Mononuclear cell (primary cell): Measurements from ENCODE around the gene HCK. TPM values are rescaled to one million over a fixed set of nuclear protein-coding genes. Genes with fewer than 3 reads are reported as not detected.
"Not testable (repeated sequence)": the region's sequence is repeated elsewhere in the genome, so short reads cannot be mapped to it uniquely, and the experiment has no call there.

Experiments used
- H3K27me3 ChIP-seq: 2 replicates; pipeline ENCODE4 v1.6.0; 2011; ENCODE audit warnings: low read length, control low read depth; ENCODE audit not compliant: insufficient read depth
- H3K4me1 ChIP-seq: 2 replicates; pipeline ENCODE4 v1.5.1; 2011; ENCODE audit warnings: mild to moderate bottlenecking, low read length, control low read depth; ENCODE audit not compliant: insufficient read depth
- H3K4me3 ChIP-seq: 2 replicates; pipeline ENCODE4 v1.5.1; 2011; ENCODE audit warnings: mild to moderate bottlenecking, low read length, moderate library complexity
- H3K9me3 ChIP-seq: 2 replicates; pipeline ENCODE4 v1.5.1; 2011; ENCODE audit warnings: low read depth, mild to moderate bottlenecking, control low read depth, low read length
- total RNA-seq: library from RNA; depleted of rRNA; stranded (reverse); fragments of >200 nt; gene quantifications from one replicate; pipeline ENCODE4 v1.2.3, GENCODE V29; 2012

The HCK gene
- total RNA-seq, 1 donor, result 52.4 TPM

GRCh38 chr20:32115211-32115767 is 63.2 kb downstream of the HCK start:
- Histone ChIP-seq H3K9me3 (no peaks in the 10 kb centered on the region), H3K4me1 (peaks cover 80% of the 10 kb centered on the region), H3K27me3 (no peaks in the 10 kb centered on the region), H3K4me3 (no peak overlapping the region)

DNA sequence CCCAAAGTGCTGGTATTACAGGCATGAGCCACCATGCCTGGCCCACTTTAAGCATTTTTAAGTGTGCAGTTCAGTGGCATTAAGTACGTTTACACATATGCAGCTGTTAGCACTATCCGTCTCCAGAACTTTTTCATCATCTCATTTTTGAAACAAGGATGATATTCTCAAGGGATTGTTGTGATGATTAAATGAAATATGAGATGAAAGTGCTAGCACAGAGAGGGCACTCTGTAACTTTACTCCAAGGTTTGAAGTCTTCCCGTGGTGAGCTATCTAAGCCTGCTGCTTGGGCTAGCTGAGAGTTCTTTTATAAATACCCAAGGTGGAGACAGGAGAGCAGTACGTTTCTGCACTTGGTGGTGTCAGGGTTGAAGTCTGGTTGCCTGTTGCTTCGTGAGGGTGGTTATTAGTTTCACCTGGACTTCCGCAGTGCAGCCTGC is 64.1 kb downstream of the HCK start:
- Histone ChIP-seq H3K4me1 (peaks cover 72% of the 10 kb centered on the region), H3K4me3 (no peak overlapping the region), H3K27me3 (no peaks in the 10 kb centered on the region), H3K9me3 (no peaks in the 10 kb centered on the region)

GRCh38 chr20:32116796-32117195 is 64.8 kb downstream of the HCK start:
- not testable (repeated sequence) for H3K4me3 ChIP-seq, H3K9me3 ChIP-seq, H3K27me3 ChIP-seq
- peaks cover 65% of the 10 kb centered on the region for H3K4me1 ChIP-seq

DNA sequence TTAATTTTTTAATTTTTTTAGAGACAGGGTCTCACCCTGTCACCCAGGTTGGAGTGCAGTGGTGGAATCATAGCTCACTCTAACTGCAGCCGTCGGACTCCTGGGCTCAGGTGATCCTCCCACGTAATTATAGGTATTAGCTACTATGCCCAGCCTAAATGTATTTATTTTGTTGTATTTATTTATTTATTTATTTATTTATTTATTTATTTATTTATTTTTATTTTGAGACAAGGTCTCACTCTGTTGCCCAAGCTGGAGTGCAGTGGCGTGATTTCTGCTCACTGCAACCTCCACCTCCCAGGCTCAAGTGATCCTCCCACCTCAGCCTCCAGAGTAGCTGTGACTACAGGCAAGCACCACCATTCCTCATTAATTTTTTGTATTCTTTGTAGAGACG is 66.4 kb downstream of the HCK start:
- H3K4me1 ChIP-seq, result peaks cover 48% of the 10 kb centered on the region
- H3K9me3 ChIP-seq, H3K27me3 ChIP-seq, H3K4me3 ChIP-seq: not testable (repeated sequence)

DNA sequence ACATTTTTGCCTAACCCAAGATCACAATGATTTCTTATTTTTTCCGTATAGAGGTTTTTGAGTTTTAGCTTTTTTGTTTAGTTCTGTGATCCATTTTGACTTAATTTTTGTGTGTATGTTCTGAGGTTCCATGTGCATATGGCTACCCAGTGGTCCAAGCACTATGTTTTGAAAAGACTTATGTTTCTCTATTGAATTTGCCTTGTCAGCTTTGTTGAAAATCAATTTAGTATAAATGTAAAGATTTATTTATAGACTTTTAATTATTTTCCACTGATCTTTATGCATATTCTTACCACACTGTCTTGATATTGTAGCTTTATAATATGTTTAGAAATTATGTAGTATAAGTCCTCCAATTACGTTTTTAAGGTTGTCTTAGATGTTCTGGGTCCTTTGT is 67.7 kb downstream of the HCK start:
- Histone ChIP-seq H3K27me3 (no peaks in the 10 kb centered on the region), H3K9me3 (no peaks in the 10 kb centered on the region), H3K4me3 (no peak overlapping the region), H3K4me1 (peaks cover 35% of the 10 kb centered on the region)

GRCh38 chr20:32121908-32122307 is 69.9 kb downstream of the HCK start:
- H3K4me3 ChIP-seq, H3K9me3 ChIP-seq, H3K27me3 ChIP-seq: not testable (repeated sequence)
- H3K4me1 ChIP-seq, result peaks cover 14% of the 10 kb centered on the region

GRCh38 chr20:32123088-32123487 is 71.0 kb downstream of the HCK start:
- Histone ChIP-seq H3K4me3 (no peak overlapping the region), H3K9me3 (no peaks in the 10 kb centered on the region), H3K4me1 (peaks cover 2% of the 10 kb centered on the region), H3K27me3 (no peaks in the 10 kb centered on the region)

GRCh38 chr20:32124916-32125454 is 72.9 kb downstream of the HCK start:
- no peaks in the 10 kb centered on the region for H3K27me3 ChIP-seq

GRCh38 chr20:32125506-32125905 is 73.5 kb downstream of the HCK start:
- H3K4me1 ChIP-seq, result no peaks in the 10 kb centered on the region
- no peaks in the 10 kb centered on the region for H3K27me3 ChIP-seq
- H3K4me3 ChIP-seq, result no peak overlapping the region
- H3K9me3 ChIP-seq, result no peaks in the 10 kb centered on the region

More at GRCh38 chr20:32124916-32125454, 72.9 kb downstream of the HCK start:
- Histone ChIP-seq H3K4me1 (no peaks in the 10 kb centered on the region), H3K9me3 (no peaks in the 10 kb centered on the region), H3K4me3 (no peak overlapping the region)

DNA sequence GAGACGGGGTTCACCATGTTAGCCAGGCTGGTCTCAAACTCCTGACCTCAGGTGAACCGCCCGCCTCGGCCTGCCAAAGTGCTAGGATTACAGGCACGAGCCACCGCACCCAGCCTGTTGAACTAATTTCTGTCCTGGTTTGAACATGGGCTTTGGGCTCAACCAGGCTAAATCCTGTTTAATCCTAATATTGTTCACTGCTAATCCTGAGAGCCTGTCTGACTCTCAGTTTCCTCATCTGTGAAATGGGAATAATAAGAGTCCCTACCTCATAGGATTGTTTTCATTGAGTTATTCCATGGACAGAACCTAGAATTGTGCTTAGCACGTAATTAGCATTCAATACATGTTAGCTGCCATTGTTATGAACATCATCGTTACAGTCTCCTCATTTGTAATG is 74.9 kb downstream of the HCK start:
- H3K4me3 ChIP-seq, result no peak overlapping the region
- H3K9me3 ChIP-seq, result no peaks in the 10 kb centered on the region
- H3K27me3 ChIP-seq, result no peaks in the 10 kb centered on the region
- H3K4me1 ChIP-seq, result no peaks in the 10 kb centered on the region

GRCh38 chr20:32127347-32127746 is 75.3 kb downstream of the HCK start:
- Histone ChIP-seq H3K9me3 (no peaks in the 10 kb centered on the region), H3K27me3 (no peaks in the 10 kb centered on the region), H3K4me1 (no peaks in the 10 kb centered on the region), H3K4me3 (no peak overlapping the region)

- H3K27me3 ChIP-seq, result no peaks in the 10 kb centered on the region
- no peaks in the 10 kb centered on the region for H3K4me1 ChIP-seq
- H3K4me3 ChIP-seq, result no peak overlapping the region
- no peaks in the 10 kb centered on the region for H3K9me3 ChIP-seq
Measured at GRCh38 chr20:32128167-32128566, 76.1 kb downstream of the HCK start.

DNA sequence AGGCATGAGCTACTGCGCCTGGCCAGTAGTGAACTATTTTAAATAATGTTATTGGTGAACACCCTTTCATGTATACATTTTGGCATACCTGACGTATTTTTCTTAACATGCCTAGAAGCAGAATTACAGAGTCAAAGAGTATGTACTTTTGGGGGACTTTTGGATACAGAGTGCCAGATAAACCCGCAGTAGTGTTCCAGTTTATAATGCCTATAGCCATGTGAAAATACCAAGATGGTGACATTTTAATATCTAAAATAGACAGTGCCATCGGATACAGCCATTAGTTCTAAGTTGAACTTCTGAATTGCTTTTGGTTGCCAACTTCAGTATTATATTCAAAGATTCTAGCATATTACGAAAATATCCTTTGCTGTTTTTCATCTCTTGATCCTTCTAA is 77.8 kb downstream of the HCK start:
- no peaks in the 10 kb centered on the region for H3K9me3 ChIP-seq
- H3K4me3 ChIP-seq, result no peak overlapping the region
- no peaks in the 10 kb centered on the region for H3K4me1 ChIP-seq
- H3K27me3 ChIP-seq, result no peaks in the 10 kb centered on the region

GRCh38 chr20:32130352-32130751 is 78.3 kb downstream of the HCK start:
- Histone ChIP-seq H3K4me3 (no peak overlapping the region), H3K27me3 (no peaks in the 10 kb centered on the region), H3K9me3 (no peaks in the 10 kb centered on the region), H3K4me1 (no peaks in the 10 kb centered on the region)

DNA sequence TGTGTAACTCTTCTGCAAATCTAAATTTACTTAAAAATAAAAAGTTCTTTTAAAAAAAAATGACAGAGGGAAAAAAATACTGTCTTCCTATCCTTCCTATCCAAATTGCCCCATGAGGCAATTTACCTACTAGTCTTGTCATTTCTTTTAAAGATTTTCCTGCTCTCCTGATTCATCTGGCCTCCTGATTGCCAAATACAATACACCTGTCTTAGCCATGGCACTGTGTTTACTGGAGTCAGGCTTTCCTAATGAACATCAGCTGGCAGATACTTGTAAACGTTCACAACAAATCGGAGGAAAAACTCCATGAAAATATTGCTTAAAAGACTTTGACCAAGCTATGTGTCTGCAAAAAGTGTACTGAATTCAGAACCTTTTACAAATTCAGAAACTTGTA is 78.9 kb downstream of the HCK start:
- H3K4me3 ChIP-seq, result no peak overlapping the region
- no peaks in the 10 kb centered on the region for H3K9me3 ChIP-seq
- no peaks in the 10 kb centered on the region for H3K27me3 ChIP-seq
- H3K4me1 ChIP-seq, result no peaks in the 10 kb centered on the region

DNA sequence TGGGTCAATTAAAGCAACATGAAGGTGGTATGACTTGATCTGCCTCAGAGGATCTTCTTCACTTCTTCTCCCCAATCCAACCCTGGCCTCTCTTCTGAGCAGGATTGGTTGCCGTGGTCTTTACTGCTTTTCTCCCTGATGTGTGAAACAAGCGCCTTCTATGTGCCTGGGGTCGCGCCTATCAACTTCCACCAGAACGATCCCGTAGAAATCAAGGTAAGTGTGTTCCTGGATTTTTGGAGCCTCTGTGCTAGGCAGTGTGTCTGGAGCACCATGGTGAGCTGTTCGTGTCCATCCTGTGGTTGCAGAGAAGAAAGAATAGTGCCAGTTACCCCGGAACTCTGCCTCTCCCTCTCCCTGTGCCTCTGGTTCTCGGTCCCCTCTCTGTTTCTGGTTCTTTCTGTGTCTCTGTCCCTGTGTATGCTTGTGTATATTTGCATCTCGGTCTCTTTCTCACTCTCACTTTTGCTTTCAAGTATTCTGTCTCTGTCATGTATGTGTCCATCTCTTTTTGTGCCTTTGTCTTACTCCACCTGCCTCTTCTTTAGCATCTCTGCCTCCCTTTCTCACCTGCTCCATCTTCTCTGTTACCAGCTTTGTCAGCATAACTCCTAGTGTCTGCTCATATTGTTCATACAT is 81.0 kb downstream of the HCK start:
- H3K4me1 ChIP-seq, result no peaks in the 10 kb centered on the region
- H3K9me3 ChIP-seq, result no peaks in the 10 kb centered on the region
- H3K4me3 ChIP-seq, result no peak overlapping the region
- H3K27me3 ChIP-seq, result no peaks in the 10 kb centered on the region
